Mesenchymal stem cell (in vitro differentiated cells and primary cell): Measurements from ENCODE around the gene LTO1.

Source experiments
- DNase-seq: peaks from one replicate; pipeline ENCODE4 v3.0.0-alpha.2; 2013
- H2AFZ ChIP-seq: one replicate; pipeline ENCODE4 v1.6.1; 2013; ENCODE audit warnings: low read depth, mild to moderate bottlenecking, control low read depth, inconsistent platforms, low read length, moderate library complexity
- H2AK5ac ChIP-seq: 2 replicates; pipeline ENCODE4 v1.6.1; 2013; ENCODE audit warnings: low read length, moderate library complexity, mild to moderate bottlenecking, inconsistent platforms; ENCODE audit not compliant: severe bottlenecking
- H2BK120ac ChIP-seq: one replicate; pipeline ENCODE4 v1.6.1; 2013; ENCODE audit warnings: low read depth, mild to moderate bottlenecking, inconsistent platforms, low read length, moderate library complexity
- H2BK12ac ChIP-seq, 2 experiments: one replicate each; pipeline ENCODE4 v1.6.1; 2013; ENCODE audit warnings: inconsistent platforms in 2 of 2, low read length in 2 of 2, mild to moderate bottlenecking in 2 of 2, moderate library complexity in 2 of 2, control low read depth in 1 of 2
- H2BK15ac ChIP-seq: one replicate; pipeline ENCODE4 v1.6.1; 2013; ENCODE audit warnings: mild to moderate bottlenecking, low read depth, inconsistent platforms; ENCODE audit not compliant: poor library complexity, severe bottlenecking
- H2BK5ac ChIP-seq: 2 replicates; pipeline ENCODE4 v1.6.1; 2013; ENCODE audit warnings: low read depth, mild to moderate bottlenecking, low read length, control low read depth, inconsistent platforms; ENCODE audit not compliant: poor library complexity, severe bottlenecking
- H3K14ac ChIP-seq, 2 experiments: one replicate each; pipeline ENCODE4 v1.6.1; 2013; ENCODE audit warnings: inconsistent platforms in 2 of 2, low read length in 2 of 2, control low read depth in 1 of 2, mild to moderate bottlenecking in 1 of 2, moderate library complexity in 1 of 2
- H3K18ac ChIP-seq, 2 experiments: one replicate each; pipeline ENCODE4 v1.6.1; 2013; ENCODE audit warnings: inconsistent platforms in 2 of 2, low read length in 2 of 2, control low read depth in 1 of 2, low read depth in 1 of 2, mild to moderate bottlenecking in 1 of 2
- H3K23ac ChIP-seq, 2 experiments: one replicate each; pipeline ENCODE4 v1.6.1; 2013; ENCODE audit warnings: inconsistent platforms in 2 of 2, low read length in 2 of 2, mild to moderate bottlenecking in 2 of 2, moderate library complexity in 2 of 2, control low read depth in 1 of 2
- H3K27ac ChIP-seq: 2 replicates; pipeline ENCODE4 v1.5.1; 2013; ENCODE audit warnings: mild to moderate bottlenecking, moderate library complexity, low read length, control low read depth, inconsistent platforms; ENCODE audit not compliant: poor library complexity, severe bottlenecking
- H3K27me3 ChIP-seq, 2 experiments: 2 replicates each; pipeline versions ENCODE4 v1.6.1 to v1.7.0; 2013; ENCODE audit warnings: low read length in 2 of 2, mild to moderate bottlenecking in 2 of 2, moderate library complexity in 2 of 2, control low read depth in 1 of 2, inconsistent platforms in 1 of 2; ENCODE audit not compliant: control insufficient read depth in 1 of 2, insufficient read depth in 1 of 2
- H3K36me3 ChIP-seq, 2 experiments: 2 replicates each; pipeline versions ENCODE4 v1.6.1 to v1.7.0; 2013; ENCODE audit warnings: low read length in 2 of 2, control low read depth in 1 of 2, inconsistent platforms in 1 of 2, low read depth in 1 of 2, mild to moderate bottlenecking in 1 of 2; ENCODE audit not compliant: insufficient read depth in 2 of 2, control insufficient read depth in 1 of 2
- H3K4ac ChIP-seq, 2 experiments: one replicate each; pipeline ENCODE4 v1.6.1; 2013; ENCODE audit warnings: inconsistent platforms in 2 of 2, low read length in 2 of 2, mild to moderate bottlenecking in 2 of 2, moderate library complexity in 2 of 2, control low read depth in 1 of 2, low read depth in 1 of 2
- H3K4me1 ChIP-seq: 2 replicates; pipeline ENCODE4 v1.6.1; 2013; ENCODE audit warnings: low read depth, low read length, control low read depth; ENCODE audit not compliant: control insufficient read depth, insufficient read depth
- H3K4me2 ChIP-seq: 2 replicates; pipeline ENCODE4 v1.6.1; 2013; ENCODE audit warnings: low read length, mild to moderate bottlenecking, inconsistent platforms; ENCODE audit not compliant: poor library complexity, severe bottlenecking
- H3K4me3 ChIP-seq, 2 experiments: 2 replicates each; pipeline versions ENCODE4 v1.5.1 to v1.7.0; 2013; ENCODE audit warnings: low read length in 2 of 2, mild to moderate bottlenecking in 2 of 2, control low read depth in 1 of 2, low read depth in 1 of 2; ENCODE audit not compliant: insufficient read depth in 1 of 2
- H3K79me1 ChIP-seq: replicated peaks from 2 replicates; pipeline ENCODE4 v1.6.1; 2013; ENCODE audit warnings: mild to moderate bottlenecking, control low read depth, low read length, inconsistent platforms; ENCODE audit not compliant: poor library complexity, severe bottlenecking
- H3K9ac ChIP-seq: 2 replicates; pipeline ENCODE4 v1.7.0; 2013; ENCODE audit warnings: mild to moderate bottlenecking, low read length, moderate library complexity
- H3K9me3 ChIP-seq: 2 replicates; pipeline ENCODE4 v1.7.0; 2013; ENCODE audit warnings: mild to moderate bottlenecking, low read length; ENCODE audit not compliant: control insufficient read depth
- H4K8ac ChIP-seq: one replicate; pipeline ENCODE4 v1.6.1; 2013; ENCODE audit warnings: inconsistent platforms, mild to moderate bottlenecking, low read length, moderate library complexity
- H4K91ac ChIP-seq: one replicate; pipeline ENCODE4 v1.6.1; 2013; ENCODE audit warnings: mild to moderate bottlenecking, low read length, inconsistent platforms
- WGBS: methylation state at CpG from one replicate; pipeline ENCODE4 v1.1.7; 2013; ENCODE audit warnings: mixed read lengths; 5-methylcytosine and 5-hydroxymethylcytosine counted together

The LTO1 gene

DNA sequence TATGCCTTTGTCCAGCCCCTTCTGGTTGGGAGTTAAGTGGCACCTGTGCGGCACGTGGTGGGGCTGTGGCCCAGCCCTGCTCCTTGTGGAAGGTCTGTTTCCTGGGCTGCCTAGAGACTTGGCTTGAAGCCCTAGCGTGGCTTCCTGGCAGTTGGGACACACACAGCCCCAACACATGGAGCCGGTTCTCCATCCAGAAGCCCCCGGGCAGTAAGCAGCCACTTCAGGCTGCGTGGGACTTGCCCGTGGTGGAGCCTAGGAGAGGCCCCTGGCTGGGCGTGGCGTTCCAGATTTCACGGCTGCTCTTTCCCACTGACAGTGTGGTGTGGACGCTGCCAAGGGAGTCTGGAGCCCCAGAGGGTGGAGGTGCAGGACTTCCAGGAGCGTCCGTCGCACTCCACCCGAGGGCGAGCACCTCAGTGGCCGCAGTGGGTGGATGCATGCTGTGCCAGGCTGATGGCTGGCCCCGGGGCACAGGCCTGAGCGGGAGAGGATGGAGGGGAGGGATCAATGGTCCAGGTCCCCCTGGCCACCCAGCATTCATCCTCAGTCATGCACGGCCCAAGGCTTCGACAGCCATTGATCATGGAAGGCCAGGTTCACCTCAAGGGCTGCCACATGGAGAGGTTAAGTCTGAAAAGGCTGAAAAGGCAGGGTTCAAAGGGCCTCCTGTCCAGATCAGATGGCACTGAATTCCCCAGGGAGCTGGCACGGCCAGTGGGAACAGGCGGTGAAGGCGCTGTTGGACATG lies 24.9 kb downstream of the LTO1 start:
- Histone ChIP-seq H3K4me2 (no peak overlapping the region), H3K14ac (peak overlapping the region in 1 of 2 experiments; percentile 38), H3K4me1 (peaks cover 21% of the 10 kb centered on the region), H3K9me3 (no peaks in the 10 kb centered on the region), H3K27me3 (no peaks in the 10 kb centered on the region), H3K23ac (no peak overlapping the region), H2AK5ac (no peak overlapping the region), H2AFZ (no peak overlapping the region), H3K4me3 (no peak overlapping the region), H3K18ac (peak overlapping the region in 1 of 2 experiments; percentile 12), H4K91ac (peak overlapping the region; percentile 39), H2BK15ac (peak overlapping the region; percentile 9), H3K9ac (peak overlapping the region; percentile 100), H4K8ac (peak overlapping the region; percentile 82), H3K4ac (no peak overlapping the region), H3K79me1 (peaks cover 28% of the 10 kb centered on the region), H2BK5ac (no peak overlapping the region), H2BK120ac (no peak overlapping the region), H3K27ac (peak overlapping the region; percentile 6), H2BK12ac (no peak overlapping the region), H3K36me3 (peaks cover 90 to 94% of the 10 kb centered on the region in 2 experiments)
- 95% methylated on average over 24 of the region's 24 CpGs for WGBS
- DNase-seq, result no peak

DNA sequence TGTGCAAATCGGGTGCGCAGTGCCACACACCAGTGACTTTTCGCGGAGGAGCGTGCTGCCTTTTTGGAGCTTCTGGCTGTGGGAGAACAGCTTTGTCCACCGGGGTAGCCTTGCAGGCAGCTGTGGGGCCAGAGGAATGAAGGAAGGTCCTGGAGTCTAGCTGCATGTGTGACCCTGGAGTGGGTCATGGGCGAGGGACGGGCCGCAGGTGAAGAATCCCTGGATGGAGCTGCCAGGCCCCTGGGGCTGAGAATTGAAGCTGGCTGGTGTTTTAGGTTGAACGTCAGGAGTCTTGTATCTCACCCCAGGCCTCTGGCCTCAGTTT lies 25.6 kb downstream of the LTO1 start:
- Histone ChIP-seq H4K8ac (no peak overlapping the region), H2BK120ac (no peak overlapping the region), H3K27ac (no peak overlapping the region), H3K18ac (no peak overlapping the region), H2BK15ac (no peak overlapping the region), H2BK12ac (no peak overlapping the region), H3K4me3 (no peak overlapping the region), H3K27me3 (no peaks in the 10 kb centered on the region), H3K79me1 (peaks cover 29% of the 10 kb centered on the region), H3K14ac (no peak overlapping the region), H3K23ac (no peak overlapping the region), H3K36me3 (peaks cover 90 to 100% of the 10 kb centered on the region in 2 experiments), H3K9ac (peak overlapping the region; percentile 100), H2AK5ac (no peak overlapping the region), H3K9me3 (no peaks in the 10 kb centered on the region), H3K4me2 (no peak overlapping the region), H3K4ac (no peak overlapping the region), H3K4me1 (peaks cover 23% of the 10 kb centered on the region), H4K91ac (no peak overlapping the region), H2AFZ (no peak overlapping the region), H2BK5ac (no peak overlapping the region)
- DNase-seq, result no peak
- WGBS, result 97% methylated on average over 10 of the region's 10 CpGs

DNA sequence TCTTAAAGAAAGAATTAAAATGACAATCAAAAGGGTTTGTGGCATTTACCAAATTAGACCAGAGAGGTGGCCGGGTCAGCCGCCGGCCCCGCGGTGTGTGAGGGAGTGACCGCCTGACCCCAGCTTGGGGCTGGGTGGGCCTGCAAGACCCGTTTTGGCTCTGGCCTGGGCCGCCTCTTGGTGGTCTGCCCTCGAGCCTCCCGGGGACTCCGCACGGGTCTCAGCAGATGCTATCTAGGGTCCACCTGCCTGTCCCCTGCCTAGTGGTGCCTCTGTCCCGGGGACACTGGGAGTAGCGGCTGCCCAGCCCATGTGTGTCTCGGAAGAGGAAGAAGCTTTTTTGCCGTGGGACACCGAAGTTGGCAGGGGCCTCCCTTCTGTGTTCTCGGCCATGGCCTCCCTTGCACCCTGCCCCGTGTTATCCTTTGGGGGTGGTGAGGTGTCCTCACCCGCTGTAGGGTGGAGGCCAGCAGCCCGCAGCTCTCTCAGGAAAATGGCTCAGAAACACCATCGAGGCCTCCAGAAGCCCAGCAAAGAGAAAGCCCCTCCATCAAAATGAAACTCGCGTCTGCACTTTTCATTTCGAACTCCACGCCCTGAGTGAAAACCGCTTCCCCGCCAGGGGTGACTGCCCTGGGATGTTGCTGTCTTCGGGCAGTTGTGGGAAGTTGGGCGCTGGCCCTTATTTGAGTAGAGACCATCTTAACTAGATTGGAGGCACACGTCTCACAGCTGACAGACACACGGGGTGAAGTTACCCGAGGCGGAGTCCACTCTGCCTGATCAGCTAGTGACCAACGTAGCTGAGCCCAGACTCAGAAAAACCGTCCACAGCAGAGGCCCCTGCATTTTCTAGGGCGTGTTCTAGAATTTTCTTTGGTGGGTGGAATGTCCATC lies 26.2 kb downstream of the LTO1 start:
- no peak overlapping the region for H2BK120ac ChIP-seq
- no peak overlapping the region for H3K4me3 ChIP-seq
- 95% methylated on average over 37 of the region's 37 CpGs for WGBS
- peak overlapping the region in 1 of 2 experiments; percentile 12 for H3K4ac ChIP-seq
- peak overlapping the region; percentile 14 for H4K8ac ChIP-seq
- peak overlapping the region; percentile 100 for H3K9ac ChIP-seq
- H3K79me1 ChIP-seq, result peaks cover 29% of the 10 kb centered on the region
- H3K27ac ChIP-seq, result no peak overlapping the region
- no peak overlapping the region for H2BK12ac ChIP-seq
- H3K18ac ChIP-seq, result no peak overlapping the region
- no peak overlapping the region for H2AK5ac ChIP-seq
- no peak overlapping the region for H2AFZ ChIP-seq
- H2BK15ac ChIP-seq, result no peak overlapping the region
- peak overlapping the region in 1 of 2 experiments; percentile 37 for H3K14ac ChIP-seq
- no peak overlapping the region for H4K91ac ChIP-seq
- peaks cover 90 to 99% of the 10 kb centered on the region in 2 experiments for H3K36me3 ChIP-seq
- H2BK5ac ChIP-seq, result no peak overlapping the region
- H3K23ac ChIP-seq, result no peak overlapping the region
- no peak overlapping the region for H3K4me2 ChIP-seq
- peaks cover 27% of the 10 kb centered on the region for H3K4me1 ChIP-seq
- DNase-seq, result no peak
- H3K9me3 ChIP-seq, result no peaks in the 10 kb centered on the region
- H3K27me3 ChIP-seq, result no peaks in the 10 kb centered on the region
